ENCODE data around the gene TH. TPM values are rescaled to one million over a fixed set of nuclear protein-coding genes. Genes with fewer than 3 reads are reported as not detected.

The TH gene
- total RNA-seq, 1 donor from 2014 or later = not detected

- Histone ChIP-seq H3K36me3 (no peaks in the 10 kb centered on the region), H3K4me3 (no peak overlapping the region), H3K27me3 (ENCODE audit: low read depth) (peaks cover 87% of the 10 kb centered on the region), H3K27ac (replicated peaks) (no peak overlapping the region), H3K4me1 (no peaks in the 10 kb centered on the region), H3K9me3 (replicated peaks) (no peaks in the 10 kb centered on the region)
- DNase-seq = no peak
- intact Hi-C loops (cut with micrococcal nuclease) = loop anchor here (10.0 kb wide), 1 partner anchor 709 kb away; no protein-coding TSS in a partner anchor
- no peak for TF ChIP-seq CTCF (IDR thresholded peaks at IDR 0.05; ENCODE audit: borderline replicate concordance)
These were observed 13.9 kb upstream of the TH start for GRCh38 chr11:2185324-2186085.

GRCh38 chr11:2182692-2183474, 11.3 kb upstream of the TH start:
- no peak for TF ChIP-seq CTCF (IDR thresholded peaks at IDR 0.05; ENCODE audit: borderline replicate concordance)
- Histone ChIP-seq H3K4me3 (no peak overlapping the region), H3K27me3 (ENCODE audit: low read depth) (peaks cover 85% of the 10 kb centered on the region), H3K9me3 (replicated peaks) (no peaks in the 10 kb centered on the region), H3K36me3 (no peaks in the 10 kb centered on the region), H3K4me1 (no peaks in the 10 kb centered on the region), H3K27ac (replicated peaks) (no peak overlapping the region)
- intact Hi-C loops (cut with micrococcal nuclease) = loop anchor here (10.0 kb wide), 1 partner anchor 712 kb away; no protein-coding TSS in a partner anchor
- DNase-seq = no peak

GRCh38 chr11:2182075-2182474, 10.5 kb upstream of the TH start:
- Histone ChIP-seq H3K27me3 (ENCODE audit: low read depth) (peaks cover 88% of the 10 kb centered on the region), H3K4me3 (no peak overlapping the region), H3K27ac (replicated peaks) (no peak overlapping the region), H3K4me1 (no peaks in the 10 kb centered on the region), H3K9me3 (replicated peaks) (no peaks in the 10 kb centered on the region), H3K36me3 (no peaks in the 10 kb centered on the region)
- intact Hi-C loops (cut with micrococcal nuclease) = loop anchor here (10.0 kb wide), 1 partner anchor 713 kb away; no protein-coding TSS in a partner anchor
- no peak for TF ChIP-seq CTCF (IDR thresholded peaks at IDR 0.05; ENCODE audit: borderline replicate concordance)
- no peak for DNase-seq

- no peak for TF ChIP-seq CTCF (IDR thresholded peaks at IDR 0.05; ENCODE audit: borderline replicate concordance)
- Histone ChIP-seq H3K27ac (replicated peaks) (no peak overlapping the region), H3K4me3 (no peak overlapping the region), H3K36me3 (no peaks in the 10 kb centered on the region), H3K27me3 (ENCODE audit: low read depth) (peaks cover 81% of the 10 kb centered on the region), H3K9me3 (replicated peaks) (no peaks in the 10 kb centered on the region), H3K4me1 (no peaks in the 10 kb centered on the region)
- intact Hi-C loops (cut with micrococcal nuclease) = loop anchor here (10.0 kb wide), 1 partner anchor 714 kb away; no protein-coding TSS in a partner anchor
- no peak for DNase-seq
These were observed 9.3 kb upstream of the TH start for GRCh38 chr11:2180789-2181370.

- no peak overlapping the region for H3K4me3 ChIP-seq
- peaks cover 3% of the 10 kb centered on the region for H3K4me1 ChIP-seq
- H3K27ac ChIP-seq (replicated peaks) = no peak overlapping the region
- H3K9me3 ChIP-seq (replicated peaks) = no peaks in the 10 kb centered on the region
- H3K27me3 ChIP-seq (ENCODE audit: low read depth) = peaks cover 75% of the 10 kb centered on the region
- no peak for TF ChIP-seq CTCF (IDR thresholded peaks at IDR 0.05; ENCODE audit: borderline replicate concordance)
- DNase-seq = no peak
- intact Hi-C loops (cut with micrococcal nuclease) = loop anchor here (10.0 kb wide), 1 partner anchor 714 kb away; no protein-coding TSS in a partner anchor
- H3K36me3 ChIP-seq = no peaks in the 10 kb centered on the region
These were observed 8.7 kb upstream of the TH start for GRCh38 chr11:2180347-2180746.
